Prostate gland (tissue), 2 donors: Measurements from ENCODE around the gene MDGA2.

Source experiments
- POLR2AphosphoS5 ChIP-seq: sonication (generic); formaldehyde crosslinking; IDR thresholded peaks from one replicate; pipeline ENCODE4 v1.6.1; 2017; ENCODE audit warnings: antibody characterized with exemption
- TF ChIP-seq, protein P1 (sequence below), 4 experiments: fragments of 200-600 bp in 2 of 4; fragments of 450-650 bp in 2 of 4; sonication (generic) in 2 of 4; IDR thresholded peaks; 1 replicate in 3 of 4; 2 replicates in 1 of 4; pipeline ENCODE4 v1.5.1; 2016 to 2019; ENCODE audit warnings: antibody characterized with exemption in 4 of 4, mild to moderate bottlenecking in 2 of 4, moderate library complexity in 2 of 4

DNA sequence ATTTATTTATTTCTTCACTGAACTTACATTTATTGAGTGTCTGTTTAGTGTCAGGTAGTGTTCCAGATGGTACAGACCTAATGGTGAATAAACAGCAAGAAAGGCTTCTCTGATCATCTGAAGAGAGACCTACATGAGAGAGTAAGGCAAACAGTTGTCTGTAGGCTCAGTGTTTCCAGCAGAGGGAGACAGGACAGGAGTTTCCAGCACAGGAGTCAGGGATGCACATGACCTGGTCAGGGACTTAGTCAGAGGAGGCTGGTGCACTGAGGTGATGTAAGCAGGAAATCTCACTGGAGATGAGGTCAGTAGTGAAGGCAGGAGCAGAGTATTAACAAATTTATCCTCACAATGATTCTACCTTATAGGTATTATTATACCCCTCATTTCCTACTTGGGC is 233.2 kb downstream of the MDGA2 start:
- no peak for TF ChIP-seq POLR2AphosphoS5
- TF ChIP-seq, protein P1, sequence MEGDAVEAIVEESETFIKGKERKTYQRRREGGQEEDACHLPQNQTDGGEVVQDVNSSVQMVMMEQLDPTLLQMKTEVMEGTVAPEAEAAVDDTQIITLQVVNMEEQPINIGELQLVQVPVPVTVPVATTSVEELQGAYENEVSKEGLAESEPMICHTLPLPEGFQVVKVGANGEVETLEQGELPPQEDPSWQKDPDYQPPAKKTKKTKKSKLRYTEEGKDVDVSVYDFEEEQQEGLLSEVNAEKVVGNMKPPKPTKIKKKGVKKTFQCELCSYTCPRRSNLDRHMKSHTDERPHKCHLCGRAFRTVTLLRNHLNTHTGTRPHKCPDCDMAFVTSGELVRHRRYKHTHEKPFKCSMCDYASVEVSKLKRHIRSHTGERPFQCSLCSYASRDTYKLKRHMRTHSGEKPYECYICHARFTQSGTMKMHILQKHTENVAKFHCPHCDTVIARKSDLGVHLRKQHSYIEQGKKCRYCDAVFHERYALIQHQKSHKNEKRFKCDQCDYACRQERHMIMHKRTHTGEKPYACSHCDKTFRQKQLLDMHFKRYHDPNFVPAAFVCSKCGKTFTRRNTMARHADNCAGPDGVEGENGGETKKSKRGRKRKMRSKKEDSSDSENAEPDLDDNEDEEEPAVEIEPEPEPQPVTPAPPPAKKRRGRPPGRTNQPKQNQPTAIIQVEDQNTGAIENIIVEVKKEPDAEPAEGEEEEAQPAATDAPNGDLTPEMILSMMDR (IDR thresholded peaks at IDR 0.05): no peak
